GM12875 (cell line): ENCODE results near the gene ACSM6.
"Not testable (repeated sequence)": the region's sequence is repeated elsewhere in the genome, so short reads cannot be mapped to it uniquely, and the experiment has no call there.

Source experiments
- H3K4me3 ChIP-seq: one replicate; pipeline ENCODE4 v1.5.1; 2011; ENCODE audit warnings: low read depth, low read length, control low read depth
- TF ChIP-seq, protein P1 (sequence below): IDR thresholded peaks from 2 replicates; pipeline ENCODE4 v1.5.1; 2011; ENCODE audit warnings: low read depth, mild to moderate bottlenecking, control low read depth, inconsistent platforms, low read length, moderate library complexity, borderline replicate concordance; ENCODE audit not compliant: insufficient read depth

ACSM6 gene

DNA sequence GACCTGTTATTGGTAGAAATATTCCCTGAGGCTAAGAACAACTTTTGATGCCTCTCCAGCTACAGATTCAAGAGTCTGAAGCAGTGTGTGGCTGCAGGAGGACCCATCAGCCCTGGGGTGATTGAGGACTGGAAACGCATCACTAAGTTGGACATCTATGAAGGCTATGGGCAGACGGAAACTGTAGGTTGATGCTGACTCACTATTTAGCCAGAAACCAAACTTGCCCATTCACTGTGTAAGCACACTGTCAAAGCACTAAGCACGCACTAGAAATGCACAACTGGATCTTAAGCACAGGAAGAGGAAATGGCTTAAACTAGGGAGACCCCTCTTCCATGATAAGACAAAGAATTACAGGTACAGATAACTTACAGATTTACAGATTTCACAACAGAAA lies 20.8 kb downstream of the ACSM6 start:
- TF ChIP-seq, protein P1, sequence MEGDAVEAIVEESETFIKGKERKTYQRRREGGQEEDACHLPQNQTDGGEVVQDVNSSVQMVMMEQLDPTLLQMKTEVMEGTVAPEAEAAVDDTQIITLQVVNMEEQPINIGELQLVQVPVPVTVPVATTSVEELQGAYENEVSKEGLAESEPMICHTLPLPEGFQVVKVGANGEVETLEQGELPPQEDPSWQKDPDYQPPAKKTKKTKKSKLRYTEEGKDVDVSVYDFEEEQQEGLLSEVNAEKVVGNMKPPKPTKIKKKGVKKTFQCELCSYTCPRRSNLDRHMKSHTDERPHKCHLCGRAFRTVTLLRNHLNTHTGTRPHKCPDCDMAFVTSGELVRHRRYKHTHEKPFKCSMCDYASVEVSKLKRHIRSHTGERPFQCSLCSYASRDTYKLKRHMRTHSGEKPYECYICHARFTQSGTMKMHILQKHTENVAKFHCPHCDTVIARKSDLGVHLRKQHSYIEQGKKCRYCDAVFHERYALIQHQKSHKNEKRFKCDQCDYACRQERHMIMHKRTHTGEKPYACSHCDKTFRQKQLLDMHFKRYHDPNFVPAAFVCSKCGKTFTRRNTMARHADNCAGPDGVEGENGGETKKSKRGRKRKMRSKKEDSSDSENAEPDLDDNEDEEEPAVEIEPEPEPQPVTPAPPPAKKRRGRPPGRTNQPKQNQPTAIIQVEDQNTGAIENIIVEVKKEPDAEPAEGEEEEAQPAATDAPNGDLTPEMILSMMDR, result no peak

DNA sequence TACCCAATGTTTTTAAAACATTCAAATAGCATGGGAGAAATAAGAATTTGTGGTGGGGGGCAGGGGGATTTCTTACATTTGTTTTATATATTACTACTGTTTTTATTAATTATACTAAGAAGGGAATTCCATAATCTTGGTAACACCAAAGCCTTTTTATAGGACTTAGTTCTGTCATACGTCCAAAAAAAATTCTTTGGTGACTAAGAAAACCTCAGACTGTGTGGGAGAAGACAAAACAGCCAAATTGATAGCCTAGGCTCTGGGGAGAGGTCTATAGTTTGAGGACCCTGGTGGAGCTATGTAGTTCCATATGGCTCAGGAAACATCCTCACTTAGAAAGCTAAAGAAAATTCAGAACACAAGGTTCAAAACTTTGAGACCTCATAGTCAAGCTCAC lies 23.4 kb downstream of the ACSM6 start:
- H3K4me3 ChIP-seq, result no peak overlapping the region
- TF ChIP-seq, protein P1, result no peak

More for the DNA sequence above, 20.8 kb downstream of the ACSM6 start:
- H3K4me3 ChIP-seq, result no peak overlapping the region

- TF ChIP-seq, protein P1, result no peak
- H3K4me3 ChIP-seq, result no peak overlapping the region
These were observed 26.5 kb downstream of the ACSM6 start for GRCh38 chr10:95220539-95220938.

DNA sequence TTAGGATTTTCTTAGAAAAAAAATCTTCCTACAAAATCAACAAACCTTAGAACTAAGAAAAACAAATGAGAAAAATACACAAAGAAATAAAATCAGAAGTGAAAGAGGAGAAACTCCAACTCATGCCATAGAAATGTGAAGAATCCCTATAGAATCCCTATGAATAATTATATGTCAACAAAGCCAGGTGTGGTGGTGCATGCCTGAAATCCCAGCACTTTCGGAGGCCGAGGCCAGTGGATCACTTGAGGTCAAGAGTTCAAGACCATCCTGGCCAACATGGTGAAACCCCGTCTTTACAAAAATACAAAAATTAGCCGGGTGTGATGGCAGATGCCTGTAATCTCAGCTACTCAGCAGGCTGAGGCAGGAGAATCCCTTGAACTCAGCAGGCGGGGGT lies 27.1 kb downstream of the ACSM6 start:
- H3K4me3 ChIP-seq, result no peak overlapping the region
- TF ChIP-seq, protein P1, result no peak

- H3K4me3 ChIP-seq, result no peak overlapping the region
- TF ChIP-seq, protein P1, result no peak
These were observed 31.1 kb downstream of the ACSM6 start for GRCh38 chr10:95225136-95225535.

DNA sequence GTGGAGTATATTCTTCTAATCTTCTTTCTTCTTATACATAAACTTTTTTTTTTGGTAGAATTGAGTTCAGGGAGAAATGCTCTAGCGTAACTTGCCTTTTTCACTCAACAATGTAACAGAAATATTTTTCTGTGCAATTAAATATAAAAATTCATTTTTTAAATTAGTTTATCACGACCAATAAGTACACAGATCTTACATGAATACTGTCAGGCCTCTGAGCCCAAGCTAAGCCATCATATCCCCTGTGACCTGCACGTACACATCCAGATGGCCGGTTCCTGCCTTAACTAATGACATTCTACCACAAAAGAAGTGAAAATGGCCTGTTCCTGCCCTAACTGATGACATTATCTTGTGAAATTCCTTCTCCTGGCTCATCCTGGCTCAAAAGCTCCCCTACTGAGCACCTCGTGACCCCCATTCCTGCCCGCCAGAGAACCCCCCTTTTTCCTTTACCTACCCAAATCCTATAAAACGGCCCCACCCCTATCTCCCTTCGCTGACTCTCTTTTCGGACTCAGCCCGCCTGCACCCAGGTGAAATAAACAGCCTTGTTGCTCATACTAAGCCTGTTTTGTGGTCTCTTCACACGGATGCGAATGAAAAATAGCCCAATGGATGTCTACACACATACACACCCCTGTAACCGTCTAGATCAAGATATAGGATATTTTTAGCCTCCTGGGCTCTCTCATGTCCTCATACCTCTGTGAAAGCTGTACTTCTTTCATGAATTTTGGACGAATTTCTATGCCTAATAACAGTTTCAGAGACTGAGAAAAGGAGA lies 35.1 kb downstream of the ACSM6 start:
- H3K4me3 ChIP-seq, result not testable (repeated sequence)

GRCh38 chr10:95229724-95230627 lies 35.9 kb downstream of the ACSM6 start:
- TF ChIP-seq, protein P1, result no peak
- H3K4me3 ChIP-seq, result peak overlapping the region; percentile 56

- H3K4me3 ChIP-seq, result peak overlapping the region; percentile 56
These were observed 36.9 kb downstream of the ACSM6 start for GRCh38 chr10:95230677-95231586.
